Neural cell (in vitro differentiated cells): ENCODE data around the gene IL13RA2. TPM values are rescaled to one million over a fixed set of nuclear protein-coding genes. Genes with fewer than 3 reads are reported as not detected.

ENCODE experiments used
- H2AFZ ChIP-seq: fragments of 200-600, 300-800 bp; sonication (generic), shearing (Covaris generic); 2 replicates; pipeline ENCODE4 v1.6.0; 2014; ENCODE audit warnings: low read depth, mild to moderate bottlenecking, antibody characterized with exemption, low read length, moderate library complexity
- H3F3A ChIP-seq: fragments of 200-600 bp; shearing (Covaris generic); 2 replicates; pipeline ENCODE4 v1.6.1; 2016; ENCODE audit warnings: mild to moderate bottlenecking, moderate library complexity, mixed read lengths, antibody characterized with exemption, low read length; ENCODE audit not compliant: insufficient read depth, poor library complexity, severe bottlenecking
- H3K27ac ChIP-seq: fragments of 200-600, 300-800 bp; sonication (generic), shearing (Covaris generic); 2 replicates; pipeline ENCODE4 v1.5.1; 2014; ENCODE audit warnings: mild to moderate bottlenecking, low read length, moderate library complexity
- H3K27me3 ChIP-seq: fragments of 300-800, 200-600 bp; sonication (generic), shearing (Covaris generic); 2 replicates; pipeline ENCODE4 v1.6.0; 2014; ENCODE audit warnings: mild to moderate bottlenecking, low read depth, low read length, moderate library complexity; ENCODE audit not compliant: insufficient read depth
- H3K36me3 ChIP-seq: fragments of 300-800, 200-600 bp; sonication (generic), shearing (Covaris generic); 2 replicates; pipeline ENCODE4 v1.5.1; 2014; ENCODE audit warnings: mild to moderate bottlenecking, antibody characterized with exemption, low read length, moderate library complexity; ENCODE audit not compliant: insufficient read depth
- H3K4me2 ChIP-seq: fragments of 300-800, 200-600 bp; sonication (generic), shearing (Covaris generic); 2 replicates; pipeline ENCODE4 v1.6.0; 2014; ENCODE audit warnings: mild to moderate bottlenecking, low read length
- H3K4me3 ChIP-seq: fragments of 300-800, 200-600 bp; sonication (generic), shearing (Covaris generic); 2 replicates; pipeline ENCODE4 v1.5.1; 2014; ENCODE audit warnings: mild to moderate bottlenecking, low read length, moderate library complexity
- H3K79me2 ChIP-seq: fragments of 200-600 bp; shearing (Covaris generic); replicated peaks from 2 replicates; pipeline ENCODE4 v1.6.0; 2014; ENCODE audit warnings: mild to moderate bottlenecking, low read length, moderate library complexity; ENCODE audit not compliant: insufficient read depth
- H3K9ac ChIP-seq: fragments of 300-800, 200-600 bp; sonication (generic), shearing (Covaris generic); 2 replicates; pipeline ENCODE4 v1.6.1; 2016; ENCODE audit warnings: mild to moderate bottlenecking, low read length, mixed read lengths
- H3K9me2 ChIP-seq: fragments of 200-600 bp; shearing (Covaris generic); 2 replicates; pipeline ENCODE4 v1.6.1; 2016; ENCODE audit warnings: mild to moderate bottlenecking, low read length, mixed read lengths; ENCODE audit not compliant: insufficient read depth
- H3K9me3 ChIP-seq: fragments of 200-600, 300-800 bp; sonication (generic), shearing (Covaris generic); 2 replicates; pipeline ENCODE4 v1.6.1; 2016; ENCODE audit warnings: mild to moderate bottlenecking, mixed run types, low read length, moderate library complexity, mixed read lengths
- H4K20me1 ChIP-seq: fragments of 200-600 bp; shearing (Covaris generic); 2 replicates; pipeline ENCODE4 v1.6.1; 2016; ENCODE audit warnings: mild to moderate bottlenecking, mixed run types; ENCODE audit not compliant: insufficient read depth
- CTCF ChIP-seq: fragments of 450-650 bp; IDR thresholded peaks from 2 replicates; pipeline ENCODE4 v1.5.1; 2014; ENCODE audit warnings: antibody characterized with exemption, mild to moderate bottlenecking, moderate library complexity; ENCODE audit not compliant: poor library complexity, severe bottlenecking
- EP300 ChIP-seq: fragments of 450-650 bp; conservative IDR thresholded peaks from 2 replicates; pipeline ENCODE4 v1.6.1; 2014; ENCODE audit warnings: antibody characterized with exemption, mild to moderate bottlenecking, moderate library complexity; ENCODE audit not compliant: poor library complexity, severe bottlenecking
- EZH2 ChIP-seq: fragments of 200-600, 300-800 bp; shearing (Covaris generic), sonication (generic); IDR thresholded peaks from 2 replicates; pipeline ENCODE4 v1.6.1; 2014; ENCODE audit warnings: antibody characterized with exemption, low read length, borderline replicate concordance, mild to moderate bottlenecking; ENCODE audit not compliant: insufficient read depth, poor library complexity, severe bottlenecking
- MXI1 ChIP-seq: fragments of 450-650 bp; conservative IDR thresholded peaks from 2 replicates; pipeline ENCODE4 v1.6.1; 2014; ENCODE audit warnings: antibody characterized with exemption, mild to moderate bottlenecking; ENCODE audit not compliant: poor library complexity, severe bottlenecking
- POLR2AphosphoS5 ChIP-seq: IDR thresholded peaks from 2 replicates; pipeline ENCODE4 v1.6.1; 2012
- RAD21 ChIP-seq: fragments of 450-650 bp; conservative IDR thresholded peaks from 2 replicates; pipeline ENCODE4 v1.6.1; 2014; ENCODE audit warnings: antibody characterized with exemption, mild to moderate bottlenecking, moderate library complexity
- REST ChIP-seq: IDR thresholded peaks from 2 replicates; pipeline ENCODE4 v1.6.1; 2012; ENCODE audit warnings: borderline replicate concordance
- TAF1 ChIP-seq: IDR thresholded peaks from 2 replicates; pipeline ENCODE4 v1.6.1; 2012; ENCODE audit warnings: low read depth
- polyA plus RNA-seq: library from polyadenylated mRNA; depleted of rRNA; stranded (reverse); fragments of >200 nt; gene quantifications from 2 replicates; pipeline ENCODE4 v1.2.3, GENCODE V29; 2014

Gene IL13RA2
- polyA plus RNA-seq, 1 donor from 2014 or later: 1.4 TPM

- H3K4me3 ChIP-seq: no peak overlapping the region
- H3K9me2 ChIP-seq: no peaks in the 10 kb centered on the region
- no peaks in the 10 kb centered on the region for H3K9me3 ChIP-seq
- no peak overlapping the region for H2AFZ ChIP-seq
- no peak overlapping the region for H3K9ac ChIP-seq
- H3K27me3 ChIP-seq: no peaks in the 10 kb centered on the region
- no peak overlapping the region for H3K4me2 ChIP-seq
- TF ChIP-seq EZH2: no peak
- no peak for TF ChIP-seq TAF1
- no peak for TF ChIP-seq POLR2AphosphoS5
- TF ChIP-seq RAD21: no peak
- no peak for TF ChIP-seq CTCF
- no peak for TF ChIP-seq EP300
- H3F3A ChIP-seq: no peaks in the 10 kb centered on the region
- H3K79me2 ChIP-seq: no peaks in the 10 kb centered on the region
- no peaks in the 10 kb centered on the region for H4K20me1 ChIP-seq
- no peak overlapping the region for H3K27ac ChIP-seq
- H3K36me3 ChIP-seq: no peaks in the 10 kb centered on the region
These were observed 728 bp upstream of the IL13RA2 start for GRCh38 chrX:115018040-115018647.

- Histone ChIP-seq H3K9ac (no peak overlapping the region), H3K36me3 (no peaks in the 10 kb centered on the region), H4K20me1 (no peaks in the 10 kb centered on the region), H3K27ac (no peak overlapping the region), H3K4me2 (no peak overlapping the region), H3K79me2 (no peaks in the 10 kb centered on the region), H3K9me3 (no peaks in the 10 kb centered on the region), H3F3A (no peaks in the 10 kb centered on the region), H2AFZ (no peak overlapping the region), H3K27me3 (no peaks in the 10 kb centered on the region), H3K4me3 (no peak overlapping the region), H3K9me2 (no peaks in the 10 kb centered on the region)
- TF ChIP-seq MXI1 (no peak), REST (no peak), POLR2AphosphoS5 (no peak), CTCF (no peak), EZH2 (no peak)
These were observed 3.7 kb downstream of the IL13RA2 start for GRCh38 chrX:115013705-115014104.
